Sigmoid colon (tissue), 7 donors: ENCODE measurements around the gene LST1. TPM values are rescaled to one million over a fixed set of nuclear protein-coding genes. Genes with fewer than 3 reads are reported as not detected.

Experiments
- DNase-seq: peaks from one replicate; pipeline ENCODE4 v3.0.0-alpha.2; 2019
- H3K27ac ChIP-seq, 4 donors: fragments of 200-600 bp; sonication (generic); one replicate each; pipeline ENCODE4 v1.5.1; 2016 to 2019; ENCODE audit warnings: mild to moderate bottlenecking in 1 of 4
- H3K27me3 ChIP-seq, 3 donors: fragments of 200-600 bp; sonication (generic); one replicate each; pipeline ENCODE4 v1.5.1; 2019; ENCODE audit warnings: mild to moderate bottlenecking in 1 of 3
- H3K36me3 ChIP-seq, 4 donors: fragments of 200-600 bp; sonication (generic); one replicate each; pipeline ENCODE4 v1.5.1; 2016 to 2019
- H3K4me1 ChIP-seq, 4 donors: fragments of 200-600 bp; sonication (generic); one replicate each; pipeline ENCODE4 v1.5.1; 2017 to 2019
- H3K4me3 ChIP-seq, 4 donors: fragments of 200-600 bp; sonication (generic); one replicate each; pipeline ENCODE4 v1.5.1; 2017 to 2019; ENCODE audit warnings: mild to moderate bottlenecking in 2 of 4, moderate library complexity in 1 of 4
- H3K9me3 ChIP-seq, 4 donors: fragments of 200-600 bp in 3 of 4; sonication (generic) in 3 of 4; one replicate each; pipeline versions ENCODE4 v1.5.1 to v1.6.1; 2013 to 2019
- CTCF ChIP-seq, 4 experiments: fragments of 450-650 bp in 3 of 4; fragments of 200-600 bp in 1 of 4; IDR thresholded peaks; one replicate each; pipeline ENCODE4 v1.5.1; 2016 to 2019; ENCODE audit warnings: antibody characterized with exemption in 4 of 4, mild to moderate bottlenecking in 3 of 4, moderate library complexity in 2 of 4
- EP300 ChIP-seq, 4 donors: sonication (generic); formaldehyde crosslinking; IDR thresholded peaks; one replicate each; pipeline ENCODE4 v1.6.1; 2017; ENCODE audit warnings: antibody characterized with exemption in 4 of 4
- POLR2A ChIP-seq, 2 donors: fragments of 450-650 bp; IDR thresholded peaks; one replicate each; pipeline ENCODE4 v1.6.1; 2016; ENCODE audit warnings: antibody characterized with exemption in 2 of 2, mild to moderate bottlenecking in 2 of 2, moderate library complexity in 2 of 2
- POLR2AphosphoS5 ChIP-seq, 4 donors: sonication (generic); formaldehyde crosslinking; IDR thresholded peaks; one replicate each; pipeline ENCODE4 v1.6.1; 2017; ENCODE audit warnings: antibody characterized with exemption in 4 of 4
- WGBS, 2 donors: extraction: QIAGEN DNeasy Blood & Tissue Kit; methylation state at CpG; one replicate each; pipeline ENCODE4 v1.1.7; 2013; 5-methylcytosine and 5-hydroxymethylcytosine counted together
- intact Hi-C: fragments of 100-400 bp; cut with DNase I; formaldehyde crosslinking; loops from one replicate; pipeline ENCODE4 v1.15.1; 2023
- polyA plus RNA-seq, 3 donors: library from polyadenylated mRNA; stranded (reverse); fragments of 200-250 nt; gene quantifications; one replicate each; pipeline ENCODE4 v1.2.3, GENCODE V29; 2013
- total RNA-seq, 4 donors: library from RNA; depleted of rRNA; stranded (reverse); fragments of >200 nt; gene quantifications; one replicate each; pipeline ENCODE4 v1.1.0, GENCODE V29; 2016
- donor health status: healthy with polysubstance abuse.
- donor health status: Bipolar disorder and iron deficiency.
- donor health status: healthy.

LST1 gene
- total and polyA plus RNA-seq, 7 donors: 1.7 to 34.2 (median 17.0) TPM

GRCh38 chr6:31627690-31628287, 41.7 kb downstream of the LST1 start:
- WGBS, 2 donors: 96% methylated on average over 19 of the region's 19 CpGs

GRCh38 chr6:31629014-31629413, 42.9 kb downstream of the LST1 start:
- Histone ChIP-seq H3K27me3 (no peaks in the 10 kb centered on the region), H3K4me3 (no peak overlapping the region), H3K27ac (no peak overlapping the region), H3K4me1 (no peaks in the 10 kb centered on the region), H3K36me3 (peaks cover 57 to 100% (median 94%) of the 10 kb centered on the region in 4 donors), H3K9me3 (no peaks in the 10 kb centered on the region)
- TF ChIP-seq CTCF (IDR thresholded peaks at IDR 0.05) (no peak), EP300 (IDR thresholded peaks at IDR 0.05) (no peak), POLR2AphosphoS5 (IDR thresholded peaks at IDR 0.05) (no peak), POLR2A (IDR thresholded peaks at IDR 0.05) (no peak)
- 85 to 93% methylated on average over 7 of the region's 7 CpGs for WGBS, 2 donors
- intact Hi-C loops: no loop called here
- DNase-seq: no peak

More at GRCh38 chr6:31627690-31628287, 41.7 kb downstream of the LST1 start:
- Histone ChIP-seq H3K27ac (no peak overlapping the region), H3K9me3 (no peaks in the 10 kb centered on the region), H3K27me3 (no peaks in the 10 kb centered on the region), H3K36me3 (peaks cover 62 to 96% (median 91%) of the 10 kb centered on the region in 4 donors), H3K4me1 (peaks cover 0 to 3% (median 2%) of the 10 kb centered on the region in 4 donors), H3K4me3 (no peak overlapping the region)
- intact Hi-C loops: no loop called here
- TF ChIP-seq EP300 (IDR thresholded peaks at IDR 0.05): no peak
- no peak for TF ChIP-seq POLR2AphosphoS5 (IDR thresholded peaks at IDR 0.05)
- DNase-seq: no peak

- peaks cover 58 to 100% (median 94%) of the 10 kb centered on the region in 4 donors for H3K36me3 ChIP-seq
- H3K9me3 ChIP-seq: no peaks in the 10 kb centered on the region
- WGBS, 2 donors: 90 to 95% methylated on average over 25 of the region's 25 CpGs
- H3K4me1 ChIP-seq: no peaks in the 10 kb centered on the region
- intact Hi-C loops: no loop called here
- TF ChIP-seq EP300 (IDR thresholded peaks at IDR 0.05) (no peak), CTCF (IDR thresholded peaks at IDR 0.05) (no peak), POLR2AphosphoS5 (IDR thresholded peaks at IDR 0.05) (peak in 1 of 4 donors; percentile 10), POLR2A (IDR thresholded peaks at IDR 0.05) (no peak)
- H3K27me3 ChIP-seq: no peaks in the 10 kb centered on the region
- no peak overlapping the region for H3K27ac ChIP-seq
- DNase-seq: no peak
- H3K4me3 ChIP-seq: no peak overlapping the region
Measured at GRCh38 chr6:31630177-31630934, 44.3 kb downstream of the LST1 start.

GRCh38 chr6:31631209-31631608, 45.1 kb downstream of the LST1 start:
- WGBS, 2 donors: 89 to 90% methylated on average over 16 of the region's 16 CpGs
- H3K36me3 ChIP-seq: peaks cover 61 to 100% (median 94%) of the 10 kb centered on the region in 4 donors
- H3K9me3 ChIP-seq: no peaks in the 10 kb centered on the region
- no peaks in the 10 kb centered on the region for H3K27me3 ChIP-seq
- intact Hi-C loops: no loop called here
- no peak overlapping the region for H3K27ac ChIP-seq
- H3K4me3 ChIP-seq: no peak overlapping the region
- TF ChIP-seq POLR2A (IDR thresholded peaks at IDR 0.05): no peak
- TF ChIP-seq CTCF (IDR thresholded peaks at IDR 0.05): no peak
- TF ChIP-seq EP300 (IDR thresholded peaks at IDR 0.05): no peak
- TF ChIP-seq POLR2AphosphoS5 (IDR thresholded peaks at IDR 0.05): no peak
- no peak for DNase-seq
- H3K4me1 ChIP-seq: no peaks in the 10 kb centered on the region

GRCh38 chr6:31631681-31632278, 45.7 kb downstream of the LST1 start:
- intact Hi-C loops: no loop called here
- no peak for TF ChIP-seq POLR2AphosphoS5 (IDR thresholded peaks at IDR 0.05)
- no peak for TF ChIP-seq POLR2A (IDR thresholded peaks at IDR 0.05)
- TF ChIP-seq EP300 (IDR thresholded peaks at IDR 0.05): no peak
- no peak for TF ChIP-seq CTCF (IDR thresholded peaks at IDR 0.05)
- no peaks in the 10 kb centered on the region for H3K27me3 ChIP-seq
- peak overlapping the region in 2 of 4 donors; percentile 1 to 26 for H3K27ac ChIP-seq
- H3K4me1 ChIP-seq: no peaks in the 10 kb centered on the region
- H3K9me3 ChIP-seq: no peaks in the 10 kb centered on the region
- H3K4me3 ChIP-seq: no peak overlapping the region
- peaks cover 67 to 100% (median 94%) of the 10 kb centered on the region in 4 donors for H3K36me3 ChIP-seq
- no peak for DNase-seq
- 90 to 93% methylated on average over 32 of the region's 32 CpGs for WGBS, 2 donors
